Adrenal gland (tissue), 5 donors: ENCODE data around the gene ADARB2.

Experiments used
- POLR2A ChIP-seq, 2 donors: fragments of 450-650 bp; IDR thresholded peaks; one replicate each; pipeline ENCODE4 v1.6.1; 2017; ENCODE audit warnings: antibody characterized with exemption in 2 of 2, mild to moderate bottlenecking in 2 of 2, moderate library complexity in 1 of 2
- TF ChIP-seq, protein P1 (sequence below), 6 experiments: fragments of 450-650 bp in 4 of 6; fragments of 200-600 bp in 2 of 6; sonication (generic) in 1 of 6; IDR thresholded peaks; 1 replicate in 5 of 6; 2 replicates in 1 of 6; pipeline versions ENCODE4 v1.5.1 to v1.8.0; 2016 to 2021; ENCODE audit warnings: antibody characterized with exemption in 6 of 6, mild to moderate bottlenecking in 2 of 6, moderate library complexity in 1 of 6
- donor health status: DM: no; HTN: no; CAD: no.

DNA sequence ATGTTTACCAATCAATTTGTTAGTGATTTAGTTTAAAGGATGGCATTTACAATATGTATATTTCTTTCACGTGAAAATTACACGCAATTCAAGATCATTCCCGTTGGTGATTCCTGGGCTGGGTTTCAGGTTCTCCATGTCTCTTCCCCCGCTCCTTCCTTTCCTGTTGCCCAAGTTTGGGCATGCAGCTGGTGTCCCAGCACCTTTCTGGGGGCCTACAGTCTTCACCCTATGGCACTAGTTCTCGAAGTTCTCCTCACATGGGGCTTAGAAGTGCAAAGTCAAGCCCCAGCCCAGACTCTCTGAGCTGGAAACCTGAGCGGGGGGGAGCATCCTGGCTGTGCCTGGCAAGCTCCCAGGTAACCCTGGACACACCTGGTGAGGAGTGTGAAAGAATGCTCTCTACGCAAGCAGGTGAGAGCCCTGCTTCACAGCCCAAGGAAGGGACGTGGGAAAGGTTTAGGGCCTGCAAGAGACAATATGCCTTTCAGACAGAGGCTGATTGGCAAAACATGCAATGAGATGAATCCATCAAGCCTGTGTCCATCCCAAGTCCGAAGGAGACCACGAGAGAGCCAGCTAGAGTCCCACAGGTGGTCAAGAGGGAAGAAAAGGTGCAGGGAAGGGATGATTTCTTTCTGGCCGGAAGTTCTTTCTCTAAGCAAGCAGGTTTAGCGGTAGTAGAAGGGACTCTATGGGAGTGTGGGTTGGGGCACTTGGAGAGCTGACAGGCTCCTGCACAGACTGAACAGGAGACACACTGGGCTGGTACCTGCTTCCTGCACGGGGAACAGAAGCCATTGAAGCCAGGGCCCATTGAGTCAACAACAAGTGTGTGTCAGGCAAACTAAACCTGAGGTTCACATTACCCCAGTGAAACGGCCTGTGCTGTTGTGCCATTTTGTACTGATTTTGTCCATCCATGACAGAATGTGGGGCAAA lies 131.1 kb downstream of the ADARB2 start:
- TF ChIP-seq, protein P1, sequence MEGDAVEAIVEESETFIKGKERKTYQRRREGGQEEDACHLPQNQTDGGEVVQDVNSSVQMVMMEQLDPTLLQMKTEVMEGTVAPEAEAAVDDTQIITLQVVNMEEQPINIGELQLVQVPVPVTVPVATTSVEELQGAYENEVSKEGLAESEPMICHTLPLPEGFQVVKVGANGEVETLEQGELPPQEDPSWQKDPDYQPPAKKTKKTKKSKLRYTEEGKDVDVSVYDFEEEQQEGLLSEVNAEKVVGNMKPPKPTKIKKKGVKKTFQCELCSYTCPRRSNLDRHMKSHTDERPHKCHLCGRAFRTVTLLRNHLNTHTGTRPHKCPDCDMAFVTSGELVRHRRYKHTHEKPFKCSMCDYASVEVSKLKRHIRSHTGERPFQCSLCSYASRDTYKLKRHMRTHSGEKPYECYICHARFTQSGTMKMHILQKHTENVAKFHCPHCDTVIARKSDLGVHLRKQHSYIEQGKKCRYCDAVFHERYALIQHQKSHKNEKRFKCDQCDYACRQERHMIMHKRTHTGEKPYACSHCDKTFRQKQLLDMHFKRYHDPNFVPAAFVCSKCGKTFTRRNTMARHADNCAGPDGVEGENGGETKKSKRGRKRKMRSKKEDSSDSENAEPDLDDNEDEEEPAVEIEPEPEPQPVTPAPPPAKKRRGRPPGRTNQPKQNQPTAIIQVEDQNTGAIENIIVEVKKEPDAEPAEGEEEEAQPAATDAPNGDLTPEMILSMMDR (IDR thresholded peaks at IDR 0.05) = no peak
- no peak for TF ChIP-seq POLR2A (IDR thresholded peaks at IDR 0.05)
